GM12864 (cell line): Measurements from ENCODE around the gene TTLL7.

Experiments used
- DNase-seq: peaks from one replicate; pipeline ENCODE4 v3.0.0-alpha.2; 2011; ENCODE audit warnings: low read depth
- H3K4me3 ChIP-seq: 2 replicates; pipeline ENCODE4 v1.5.1; 2011; ENCODE audit warnings: mild to moderate bottlenecking, low read depth, low read length, control low read depth
- CTCF ChIP-seq: IDR thresholded peaks from 2 replicates; pipeline ENCODE4 v1.5.1; 2011; ENCODE audit warnings: low read depth, mild to moderate bottlenecking, moderate library complexity, low read length, control low read depth, inconsistent platforms; ENCODE audit errors: missing control alignments

The TTLL7 gene

GRCh38 chr1:83849191-83850061 lies 149.5 kb downstream of the TTLL7 start:
- DNase-seq: no peak
- H3K4me3 ChIP-seq: no peak overlapping the region
- TF ChIP-seq CTCF: no peak

DNA sequence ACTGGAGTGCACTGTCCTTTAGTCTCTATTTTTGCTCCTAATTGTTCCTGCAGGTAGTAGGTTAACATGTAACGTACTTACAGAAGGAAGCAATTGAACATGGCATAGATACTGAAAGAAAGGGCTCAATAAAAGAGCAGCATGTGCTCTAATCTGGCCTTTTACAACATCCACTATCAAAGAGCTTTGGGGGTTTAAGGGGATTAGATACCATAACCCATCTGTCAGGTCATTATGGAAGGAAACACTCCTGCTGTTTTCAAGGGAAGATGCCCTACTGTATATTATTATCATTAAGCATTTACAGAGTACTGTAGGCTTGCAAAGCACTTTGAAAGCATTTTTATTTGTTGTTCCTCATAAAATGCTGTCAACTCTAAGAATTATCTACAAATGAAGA lies 152.8 kb downstream of the TTLL7 start:
- H3K4me3 ChIP-seq: no peak overlapping the region
- TF ChIP-seq CTCF: no peak

GRCh38 chr1:83845437-83846071 lies 153.4 kb downstream of the TTLL7 start:
- H3K4me3 ChIP-seq: no peak overlapping the region
- no peak for TF ChIP-seq CTCF
- no peak for DNase-seq

More for the DNA sequence above, 152.8 kb downstream of the TTLL7 start:
- DNase-seq: no peak

DNA sequence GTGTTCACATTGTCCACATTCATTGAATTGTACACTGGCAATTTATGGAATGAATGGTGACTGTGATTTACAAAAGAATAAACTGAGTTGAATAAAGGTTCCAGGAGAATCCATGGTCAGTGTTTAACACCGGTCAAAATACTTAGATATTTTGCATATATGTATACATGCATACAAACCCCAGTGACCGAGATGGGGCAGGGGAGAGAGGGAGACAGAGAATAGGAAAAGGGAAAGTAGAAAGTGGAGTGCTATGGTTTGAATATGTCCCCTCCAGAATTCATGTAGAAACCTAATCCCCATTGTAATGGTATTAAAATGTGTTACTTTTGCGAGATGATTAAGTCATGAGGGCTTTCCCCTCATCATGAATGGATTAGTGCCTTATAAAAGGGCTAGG lies 154.4 kb downstream of the TTLL7 start:
- no peak overlapping the region for H3K4me3 ChIP-seq
- TF ChIP-seq CTCF: no peak
- DNase-seq: no peak

DNA sequence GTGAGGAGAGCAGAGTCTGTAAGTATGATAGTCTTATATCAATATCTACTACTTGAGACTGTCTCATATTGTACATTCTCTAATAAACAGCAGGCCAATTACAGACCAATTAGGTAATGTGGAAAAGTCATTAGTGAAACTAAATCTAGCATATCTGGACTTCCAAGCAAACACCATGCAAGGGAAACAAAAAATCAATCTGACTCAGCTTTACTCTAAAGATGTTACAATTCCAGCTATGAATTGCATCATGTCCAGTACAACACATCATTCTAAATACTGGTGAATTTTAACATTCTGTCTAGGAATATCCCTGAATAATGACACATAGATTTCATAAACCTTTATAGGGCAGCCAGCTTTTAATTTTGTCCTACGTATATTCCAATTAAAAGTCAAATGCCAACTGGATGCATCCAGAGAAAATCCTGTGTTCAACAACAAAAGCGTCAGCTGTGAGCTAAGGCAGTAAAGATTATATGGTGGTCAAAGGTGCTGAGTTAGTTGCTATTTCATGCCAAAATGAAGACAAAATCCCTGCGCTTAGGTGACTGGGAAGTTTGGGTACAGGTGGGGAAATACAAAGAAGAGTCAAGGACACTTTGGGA lies 159.3 kb downstream of the TTLL7 start:
- no peak for DNase-seq
- H3K4me3 ChIP-seq: no peak overlapping the region
- TF ChIP-seq CTCF: no peak

GRCh38 chr1:83838573-83838972 lies 160.4 kb downstream of the TTLL7 start:
- no peak for TF ChIP-seq CTCF
- H3K4me3 ChIP-seq: no peak overlapping the region
- DNase-seq: no peak
